ENCODE data around the gene BOLA2B.
"Not testable (repeated sequence)": the region's sequence is repeated elsewhere in the genome, so short reads cannot be mapped to it uniquely, and the experiment has no call there.

Gene BOLA2B

DNA sequence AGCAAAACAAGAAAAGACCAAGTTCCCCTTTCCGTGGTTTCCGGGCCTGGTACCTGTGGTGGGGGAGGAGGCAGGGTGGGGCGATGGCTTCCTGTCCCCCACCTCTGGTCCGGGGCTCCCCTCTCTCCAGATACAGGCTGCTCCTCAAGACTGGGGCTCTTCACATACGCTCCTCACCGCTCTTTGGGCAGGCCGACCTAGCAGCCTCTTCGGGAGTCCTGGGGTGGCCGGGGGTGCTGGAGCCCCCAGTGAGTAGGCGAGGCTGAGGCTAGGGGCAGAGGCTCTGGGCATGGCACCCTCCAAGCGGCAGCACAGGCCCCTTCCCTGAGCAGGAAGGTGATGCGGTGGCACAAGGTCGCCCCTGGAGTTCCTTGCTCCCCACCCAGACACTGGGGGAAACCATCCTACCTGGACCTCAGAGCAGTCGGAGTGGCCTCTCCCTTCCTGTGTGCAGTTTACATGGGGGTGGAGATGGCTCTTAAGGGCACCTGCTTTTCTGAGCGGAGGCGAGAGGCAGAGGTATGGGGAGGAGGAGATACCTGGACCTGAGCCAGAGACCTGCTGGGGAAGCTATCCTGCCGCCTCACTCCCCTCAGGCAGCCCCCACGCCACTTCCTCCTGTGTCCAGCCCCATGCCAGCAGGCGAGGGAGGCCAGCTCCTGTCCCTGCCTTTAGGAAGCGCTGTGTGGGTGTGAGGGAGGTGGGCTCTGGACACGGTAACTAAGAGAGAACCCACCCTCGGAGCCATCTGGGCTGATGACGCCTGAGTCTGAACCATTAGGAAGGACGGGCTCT, 9.2 kb downstream of the BOLA2B start:
- DNase-seq (ENCODE audit: low spot score): peak; percentile 33

DNA sequence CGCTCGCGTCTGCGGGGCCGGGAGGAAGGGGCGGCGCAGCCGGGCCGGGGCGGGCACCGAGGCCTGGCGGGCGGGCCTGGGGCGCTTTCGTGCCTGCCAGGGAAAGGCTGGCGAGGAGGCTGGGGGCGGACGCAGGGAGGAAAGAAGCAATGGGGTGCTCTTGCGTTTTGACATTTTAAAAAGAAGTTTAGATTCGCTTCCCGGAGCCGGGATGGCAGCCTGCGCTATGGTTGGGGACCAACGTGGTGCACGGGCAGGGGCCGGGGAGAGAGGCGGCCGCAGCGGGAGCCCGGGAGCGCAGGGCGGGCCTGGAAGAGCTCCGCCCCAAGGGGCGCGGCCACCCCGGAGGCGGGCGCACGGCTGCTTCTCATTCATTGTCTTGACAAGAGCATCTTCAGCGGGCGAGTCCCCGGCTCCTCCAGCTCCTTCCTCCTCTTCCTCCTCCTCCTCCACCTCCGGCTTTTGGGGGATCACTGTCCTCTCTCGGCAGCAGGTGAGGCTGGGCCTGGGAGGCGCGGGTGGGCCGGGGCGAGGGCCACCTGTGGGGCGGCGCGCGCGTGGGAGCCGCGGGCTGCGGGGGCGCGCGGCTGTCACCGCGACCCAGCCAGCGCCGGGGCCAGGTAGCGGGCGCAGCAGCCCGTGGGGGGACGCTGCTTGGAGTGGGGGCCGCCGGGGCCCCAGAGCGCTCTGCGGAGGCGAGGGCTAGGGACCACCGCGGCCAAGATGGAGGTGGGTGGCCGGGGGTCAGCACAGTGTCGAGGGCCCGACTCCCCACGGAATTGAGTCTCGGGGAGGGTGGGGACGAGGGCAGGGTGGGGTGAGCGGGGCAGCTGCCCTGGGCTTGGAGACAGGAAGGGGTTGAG, 10.0 kb downstream of the BOLA2B start, which contains the start of gene CORO1A:
Gene CORO1A (plus strand): TSS at position 370 of the 863 bp plus-strand sequence. CDS start 1,608 bp downstream, outside the sequence.
- peak; percentile 60 for DNase-seq (ENCODE audit: low spot score)

DNA sequence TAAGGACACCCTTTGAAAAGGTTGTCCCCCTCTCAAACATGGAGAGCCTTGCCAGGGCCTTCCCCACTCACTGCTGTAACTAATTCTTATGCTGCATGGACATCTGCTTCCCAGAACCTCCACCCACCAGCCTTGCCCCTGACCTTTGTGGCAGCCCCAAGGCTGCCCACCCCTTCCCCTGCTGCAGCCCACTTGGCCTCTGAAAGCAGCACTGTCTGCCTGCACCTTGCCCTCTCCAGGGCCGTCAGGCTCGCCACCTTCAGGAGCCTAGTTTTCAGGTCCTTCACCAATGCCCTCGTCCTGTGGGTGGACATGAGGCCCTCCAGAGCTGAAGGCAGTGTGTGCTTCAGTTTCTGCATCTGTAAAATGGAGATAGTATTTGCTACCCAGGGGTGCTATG, 12.7 kb downstream of the BOLA2B start:
- DNase-seq (ENCODE audit: low spot score): no peak

DNA sequence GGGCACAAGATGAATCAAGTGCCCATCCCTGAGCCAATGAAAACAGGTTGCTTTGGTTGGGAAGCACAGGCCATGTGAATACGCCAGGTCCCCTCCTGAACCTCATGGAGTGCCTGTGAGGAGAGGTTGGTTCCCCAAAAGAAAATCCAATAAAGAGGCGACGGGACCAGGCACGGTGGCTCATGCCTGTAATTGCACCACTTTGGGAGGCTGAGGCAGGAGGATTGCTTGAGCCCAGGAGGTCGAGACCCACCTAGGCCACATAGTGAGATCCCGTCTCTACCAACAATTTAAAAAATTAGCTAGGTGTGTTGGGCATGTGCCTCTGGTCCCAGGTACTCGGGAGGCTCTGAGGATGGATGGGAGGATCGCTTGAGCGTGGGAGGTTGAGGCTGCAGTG, 13.5 kb downstream of the BOLA2B start:
- DNase-seq (ENCODE audit: low spot score): no peak

DNA sequence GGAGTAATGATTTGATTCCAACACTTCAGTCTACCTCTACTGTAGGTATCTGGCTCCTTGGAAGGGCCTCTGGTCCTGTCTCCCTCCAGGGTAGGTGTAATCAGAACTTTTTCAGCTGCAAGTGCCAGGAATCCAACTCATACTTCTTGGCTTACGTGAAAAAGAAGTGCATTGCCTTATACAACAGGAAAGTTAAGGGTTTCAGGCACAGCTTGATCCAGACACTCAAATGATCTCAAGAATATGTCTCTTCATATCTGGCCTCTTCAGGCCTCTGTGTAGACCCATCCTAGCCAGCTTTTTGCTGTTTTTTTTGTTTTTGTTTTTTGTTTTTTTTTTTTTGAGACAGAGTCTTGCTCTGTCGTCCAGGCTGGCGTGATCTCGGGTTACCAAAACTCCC, 14.3 kb downstream of the BOLA2B start:
- no peak for DNase-seq (ENCODE audit: low spot score)

DNA sequence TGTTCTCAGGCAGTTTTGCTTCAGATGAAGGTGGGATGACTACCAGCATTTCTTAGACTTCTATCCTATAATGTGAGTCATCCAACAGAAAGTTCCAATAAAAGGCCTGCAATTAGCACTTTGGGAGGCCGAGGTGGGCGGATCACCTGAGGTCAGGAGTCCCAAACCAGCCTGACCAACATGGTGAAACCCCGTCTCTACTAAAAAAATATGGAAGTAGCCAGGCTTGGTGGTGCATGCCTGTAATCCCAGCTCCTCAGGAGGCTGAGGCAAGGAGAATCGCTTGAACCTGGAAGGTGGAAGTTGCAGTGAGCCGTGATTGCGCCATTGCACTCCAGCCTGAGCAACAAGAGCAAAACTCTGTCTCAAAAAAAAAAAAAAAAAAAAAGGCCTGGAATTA, 16.6 kb downstream of the BOLA2B start:
- not testable (repeated sequence) for DNase-seq (ENCODE audit: low spot score)

DNA sequence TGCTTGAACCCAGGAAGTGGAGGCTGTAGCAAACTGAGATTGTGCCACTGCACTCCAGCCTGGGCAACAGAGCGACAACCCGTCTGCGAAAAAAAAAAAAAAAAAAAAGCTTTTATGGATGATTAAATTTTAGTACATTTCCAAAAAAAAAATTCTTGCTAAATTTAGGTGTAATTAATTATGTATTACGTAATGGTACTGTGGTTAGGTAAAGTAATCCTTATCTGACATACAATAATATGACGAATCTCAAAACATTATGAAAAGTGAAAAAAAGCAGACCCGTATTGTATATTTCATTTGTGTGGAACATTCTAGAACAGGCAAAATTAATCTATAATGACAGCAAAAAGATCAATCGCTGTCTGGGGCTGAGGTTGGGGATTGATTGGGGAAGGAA, 20.4 kb downstream of the BOLA2B start:
- no peak for DNase-seq (ENCODE audit: low spot score)

DNA sequence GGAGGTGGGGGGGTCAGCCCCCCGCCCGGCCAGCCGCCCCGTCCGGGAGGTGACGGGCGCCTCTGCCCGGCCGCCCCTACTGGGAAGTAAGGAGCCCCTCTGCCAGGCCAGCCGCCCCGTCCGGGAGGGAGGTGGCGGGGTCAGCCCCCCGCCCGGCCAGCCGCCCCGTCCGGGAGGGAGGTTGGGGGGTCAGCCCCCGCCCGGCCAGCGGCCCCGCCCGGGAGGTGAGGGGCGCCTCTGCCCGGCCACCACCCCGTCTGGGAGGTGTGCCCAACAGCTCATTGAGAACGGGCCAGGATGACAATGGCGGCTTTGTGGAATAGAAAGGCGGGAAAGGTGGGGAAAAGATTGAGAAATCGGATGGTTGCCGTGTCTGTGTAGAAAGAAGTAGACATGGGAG, 23.3 kb downstream of the BOLA2B start:
- not testable (repeated sequence) for DNase-seq (ENCODE audit: low spot score)

DNA sequence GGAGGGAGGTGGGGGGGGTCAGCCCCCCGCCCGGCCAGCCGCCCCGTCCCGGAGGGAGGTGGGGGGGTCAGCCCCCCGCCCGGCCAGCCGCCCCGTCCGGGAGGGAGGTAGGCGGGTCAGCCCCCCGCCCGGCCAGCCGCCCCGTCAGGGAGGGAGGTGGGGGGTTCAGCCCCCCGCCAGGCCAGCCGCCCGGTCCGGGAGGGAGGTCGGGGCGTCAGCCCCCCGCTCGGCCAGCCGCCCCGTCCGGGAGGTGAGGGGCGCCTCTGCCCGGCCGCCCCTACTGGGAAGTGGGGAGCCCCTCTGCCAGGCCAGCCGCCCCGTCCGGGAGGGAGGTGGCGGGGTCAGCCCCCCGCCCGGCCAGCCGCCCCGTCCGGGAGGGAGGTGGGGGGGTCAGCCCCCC, 24.1 kb downstream of the BOLA2B start:
- not testable (repeated sequence) for DNase-seq (ENCODE audit: low spot score)

DNA sequence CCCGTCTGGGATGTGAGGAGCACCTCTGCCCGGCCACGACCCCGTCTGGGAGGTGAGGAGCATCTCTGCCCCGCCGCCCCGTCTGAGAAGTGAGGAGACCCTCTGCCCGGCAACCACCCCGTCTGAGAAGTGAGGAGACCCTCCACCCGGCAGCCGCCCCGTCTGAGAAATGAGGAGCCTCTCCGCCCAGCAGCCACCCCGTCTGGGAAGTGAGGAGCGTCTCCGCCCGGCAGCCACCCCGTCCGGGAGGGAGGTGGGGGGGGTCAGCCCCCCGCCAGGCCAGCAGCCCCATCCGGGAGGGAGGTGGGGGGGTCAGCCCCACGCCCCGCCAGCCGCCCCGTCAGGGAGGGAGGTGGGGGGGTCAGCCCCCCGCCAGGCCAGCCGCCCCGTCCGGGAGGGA, 24.7 kb downstream of the BOLA2B start:
- not testable (repeated sequence) for DNase-seq (ENCODE audit: low spot score)

DNA sequence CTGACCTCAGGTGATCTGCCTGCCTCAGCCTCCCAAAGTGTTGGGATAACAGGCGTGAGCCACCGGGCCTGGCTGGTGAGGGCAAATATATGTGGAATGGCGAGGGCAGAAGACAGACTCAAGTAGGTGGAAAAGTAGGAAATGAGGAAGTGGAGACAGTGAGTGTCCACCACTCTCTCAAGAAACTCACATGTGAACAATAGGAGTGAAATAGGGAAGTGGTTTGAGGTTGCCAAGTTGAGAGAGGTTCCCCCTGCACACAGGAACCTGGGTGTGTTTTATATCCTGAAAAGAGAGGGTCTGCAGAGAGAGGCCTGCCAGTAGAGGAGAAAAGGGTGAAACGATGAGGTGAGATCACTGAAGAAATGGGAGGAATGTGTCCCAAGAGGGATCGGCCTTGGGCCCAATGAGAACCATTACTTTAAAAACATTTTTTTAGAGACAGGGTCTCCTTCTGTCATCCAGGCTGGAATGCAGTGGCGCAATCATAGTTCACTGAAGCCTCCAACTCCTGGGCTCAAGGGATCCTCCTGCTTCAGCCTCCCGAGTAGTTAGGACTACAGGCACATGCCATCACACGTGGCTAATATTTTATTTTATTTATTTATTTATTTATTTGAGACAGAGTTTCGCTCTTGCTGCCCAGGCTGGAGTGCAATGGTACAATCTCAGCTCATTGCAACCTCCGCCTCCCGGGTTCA, 27.1 kb downstream of the BOLA2B start:
- DNase-seq (ENCODE audit: low spot score): no peak

DNA sequence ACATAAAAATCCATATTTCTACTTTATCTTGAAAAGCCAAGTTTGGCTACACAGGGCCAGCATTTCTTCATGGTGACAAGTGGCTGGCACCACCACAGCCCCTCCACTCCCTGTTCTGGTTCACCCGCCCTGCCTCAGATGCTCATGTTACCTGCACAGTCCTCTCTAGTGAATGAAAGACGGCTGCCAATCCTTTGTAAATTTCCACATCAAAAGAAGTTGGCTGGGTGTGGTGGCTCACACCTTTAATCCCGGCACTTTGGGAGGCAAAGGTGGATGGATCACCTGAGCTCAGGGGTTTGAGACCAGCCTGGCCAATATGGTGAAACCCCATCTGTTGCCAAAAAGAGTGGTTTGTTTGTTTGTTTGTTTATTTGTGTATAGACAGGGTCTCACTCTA, 29.9 kb downstream of the BOLA2B start:
- DNase-seq (ENCODE audit: low spot score): peak; percentile 58

DNA sequence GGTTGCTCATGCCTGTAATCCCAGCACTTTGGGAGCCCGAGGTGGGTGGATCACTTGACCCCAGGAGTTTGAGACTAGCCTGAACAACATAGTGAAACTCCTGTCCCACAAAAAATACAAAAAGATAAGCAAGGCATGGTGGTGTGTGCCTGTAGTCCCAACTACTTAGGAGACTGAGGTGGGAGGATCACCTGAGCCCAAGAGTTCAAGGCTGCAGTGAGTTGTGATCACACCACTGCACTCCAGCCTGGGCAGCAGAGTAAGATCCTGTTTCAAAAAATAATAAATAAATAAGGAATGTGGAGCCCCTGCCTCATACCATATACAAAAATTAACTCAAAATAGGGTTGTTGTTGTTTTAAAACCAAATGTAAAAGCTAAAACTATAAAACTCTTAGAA, 36.3 kb downstream of the BOLA2B start:
- no peak for DNase-seq (ENCODE audit: low spot score)

DNA sequence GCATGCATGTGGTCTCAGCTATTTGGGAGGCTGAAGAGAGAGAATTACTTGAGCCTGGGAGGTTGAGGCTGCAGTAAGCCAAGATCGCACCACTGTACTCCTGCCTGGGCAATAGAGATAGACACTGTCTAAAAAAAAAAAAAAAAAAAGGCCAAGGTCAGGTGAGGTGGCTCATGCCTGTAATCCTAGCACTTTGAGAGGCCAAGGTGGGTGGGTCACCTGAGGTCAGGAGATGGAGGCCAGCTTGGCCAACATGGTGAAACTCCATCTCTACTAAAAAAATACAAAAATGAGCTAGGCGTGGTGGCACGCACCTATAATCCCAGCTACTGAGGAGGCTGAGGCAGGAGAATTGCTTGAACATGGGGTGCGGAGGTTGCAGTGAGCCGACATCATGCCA, 38.3 kb downstream of the BOLA2B start:
- no peak for DNase-seq (ENCODE audit: low spot score)

DNA sequence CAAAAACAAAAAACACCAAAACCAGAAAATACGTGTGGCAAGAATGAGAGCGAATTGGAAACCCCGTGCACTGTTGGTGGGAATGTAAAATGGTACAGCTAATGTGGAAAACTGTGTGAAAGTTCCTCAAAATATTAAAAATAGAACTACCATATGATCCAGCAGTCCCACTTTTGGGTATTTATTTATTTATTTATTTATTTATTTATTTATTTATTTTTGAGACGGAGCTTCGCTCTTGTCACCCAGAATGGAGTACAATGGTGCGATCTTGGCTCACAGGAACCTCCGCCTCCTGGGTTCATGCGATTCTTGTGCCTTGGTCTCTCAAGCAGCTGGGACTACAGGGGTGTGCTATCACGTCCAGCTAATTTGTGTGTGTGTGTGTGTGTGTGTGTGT, 40.9 kb downstream of the BOLA2B start:
- no peak for DNase-seq (ENCODE audit: low spot score)

DNA sequence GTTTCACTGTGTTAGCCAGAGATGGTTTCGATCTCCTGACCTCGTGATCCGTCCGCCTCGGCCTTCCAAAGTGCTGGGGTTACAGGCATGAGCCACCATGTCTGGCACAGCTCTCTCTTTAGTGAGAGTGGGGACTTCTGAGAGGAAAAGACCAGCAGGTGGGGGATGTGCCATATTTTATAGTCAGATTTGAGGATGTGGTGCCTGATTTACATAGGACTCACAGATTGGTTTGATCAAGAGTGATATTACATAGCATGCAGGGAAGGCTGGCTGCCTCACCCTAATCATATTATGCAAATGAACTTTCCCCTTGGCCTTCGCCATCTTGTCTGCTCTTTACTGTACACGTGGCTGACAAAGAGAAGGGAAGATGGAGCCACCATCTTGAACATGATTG, 42.4 kb downstream of the BOLA2B start:
- no peak for DNase-seq (ENCODE audit: low spot score)

DNA sequence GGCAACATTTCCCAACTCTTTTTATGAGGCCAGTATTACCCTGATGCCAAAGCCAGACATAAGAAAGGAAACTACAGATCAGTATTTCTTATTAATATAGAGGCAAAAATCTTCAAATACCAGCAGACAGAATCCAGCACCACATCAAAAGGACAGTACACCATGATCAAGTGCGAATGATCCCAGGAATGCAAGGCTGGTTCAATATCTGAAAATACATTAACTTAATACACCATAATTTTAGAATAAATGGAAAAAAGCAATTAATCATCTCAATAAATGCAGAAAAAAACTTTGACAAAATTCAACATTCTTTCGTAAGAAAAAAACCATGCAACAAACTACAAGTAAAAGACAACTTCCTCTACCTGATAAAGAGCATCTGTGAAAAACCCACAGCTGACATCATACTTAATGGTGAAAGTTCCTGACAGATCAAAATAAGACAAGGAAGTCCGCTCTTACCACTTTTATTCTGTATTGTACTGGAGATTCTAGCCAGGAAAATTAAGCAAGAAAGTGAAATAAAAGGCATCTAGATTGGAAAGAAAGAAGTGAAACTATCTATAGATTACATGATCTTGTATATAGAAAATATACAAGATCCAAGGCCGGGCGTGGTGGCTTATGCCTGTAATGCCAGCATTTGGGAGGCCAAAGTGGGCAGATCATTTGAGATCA, 44.1 kb downstream of the BOLA2B start:
- DNase-seq (ENCODE audit: low spot score): no peak

DNA sequence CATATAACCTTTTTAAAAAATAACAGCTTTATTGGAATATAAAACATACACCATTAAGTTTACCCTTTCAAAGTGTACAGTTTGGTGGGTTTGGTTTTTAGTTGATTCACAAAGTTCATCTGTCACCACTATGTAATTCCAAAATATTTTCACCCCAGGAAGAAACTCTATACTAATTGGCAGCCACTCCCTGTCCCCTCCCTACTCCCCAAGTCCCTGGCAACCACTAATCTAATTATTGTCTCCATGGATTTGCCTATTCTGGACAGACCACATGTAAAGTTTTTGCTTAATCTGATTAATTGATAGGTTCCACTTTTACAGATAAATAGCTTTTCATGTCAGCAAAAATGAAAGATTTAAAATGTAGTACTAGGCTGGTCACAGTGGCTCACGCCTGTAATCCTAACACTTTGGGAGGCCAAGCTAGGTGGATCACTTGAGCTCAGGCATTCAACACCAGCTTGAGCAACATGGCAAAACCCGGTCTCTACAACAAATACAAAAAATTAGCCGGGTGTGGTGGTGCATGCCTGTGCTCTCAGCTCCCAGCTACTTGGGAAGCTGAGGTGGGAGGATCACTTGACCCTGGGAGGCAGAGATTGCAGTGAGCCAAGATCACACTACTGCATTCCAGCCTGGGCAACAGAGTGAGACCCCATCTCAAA, 45.5 kb downstream of the BOLA2B start:
- no peak for DNase-seq (ENCODE audit: low spot score)

DNA sequence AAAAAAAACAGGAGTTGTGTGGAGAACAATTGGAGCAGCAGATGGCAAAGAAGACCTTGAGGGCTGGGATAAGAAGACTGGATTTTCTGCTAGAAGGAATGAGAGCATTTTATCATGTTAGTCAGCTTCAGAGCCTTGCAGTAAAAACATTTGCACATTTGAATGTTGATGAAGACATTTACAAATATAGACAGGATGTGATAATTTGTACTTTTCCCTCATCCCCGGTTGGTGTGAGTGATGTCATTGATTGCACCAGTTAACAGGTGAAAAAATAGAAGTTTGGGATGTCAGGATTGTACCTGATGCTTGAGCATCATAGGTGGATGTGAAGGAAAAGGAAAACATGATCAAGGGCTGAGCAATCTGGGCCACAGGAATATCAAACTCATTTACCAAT, 47.8 kb downstream of the BOLA2B start:
- no peak for DNase-seq (ENCODE audit: low spot score)

DNA sequence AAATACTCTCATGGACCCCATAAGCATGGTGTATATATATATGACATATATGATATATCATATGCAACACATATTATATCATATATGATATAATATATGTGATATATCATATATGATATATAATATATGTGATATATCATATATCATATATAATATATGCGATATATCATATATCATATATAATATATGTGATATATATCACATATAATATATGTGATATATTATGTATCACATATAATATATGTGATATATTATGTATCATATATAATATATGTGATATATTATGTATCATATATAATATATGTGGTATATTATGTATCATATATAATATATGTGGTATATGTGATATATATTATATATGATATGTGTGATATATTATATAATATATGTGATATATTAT, 48.5 kb downstream of the BOLA2B start:
- no peak for DNase-seq (ENCODE audit: low spot score)

DNA sequence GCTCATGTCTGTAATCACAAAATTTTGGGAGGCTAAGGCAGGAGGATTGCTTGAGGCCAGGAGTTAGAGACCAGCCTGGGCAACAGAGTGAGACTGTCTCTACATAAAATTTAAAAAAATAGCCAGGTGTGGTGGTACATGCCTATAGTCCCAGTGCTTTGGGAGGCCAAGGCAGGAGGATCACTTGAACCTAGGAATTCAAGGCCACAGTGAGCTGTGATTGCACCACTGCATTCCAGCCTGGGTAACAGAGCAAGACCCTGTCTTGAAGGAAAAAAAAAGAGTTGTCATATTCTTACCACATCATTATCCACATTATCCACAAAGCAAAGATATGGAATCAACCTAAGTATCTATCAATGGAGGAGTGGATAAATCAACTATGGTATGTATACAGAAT, 49.4 kb downstream of the BOLA2B start:
- DNase-seq (ENCODE audit: low spot score): no peak

DNA sequence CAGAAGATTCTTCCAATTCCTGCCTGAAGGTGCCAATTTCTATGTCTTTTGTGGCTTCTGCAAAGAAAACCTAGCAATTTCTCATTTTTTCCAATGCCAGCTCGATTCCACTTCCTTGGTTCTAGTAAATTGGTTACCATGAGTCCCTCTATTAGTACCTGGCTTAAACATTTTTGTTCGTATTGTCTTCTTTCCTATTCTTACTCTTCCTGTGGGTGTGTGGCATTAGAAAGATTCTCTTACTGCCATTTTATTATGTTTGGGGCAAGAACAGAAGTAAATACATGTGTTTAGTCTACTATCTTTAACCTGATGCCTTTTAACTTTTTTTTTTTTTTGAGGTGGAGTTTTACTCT, 50.1 kb downstream of the BOLA2B start:
- DNase-seq (ENCODE audit: low spot score): no peak

Measured in SW480 (cell line).